Measurements from ENCODE around the gene DGKI. TPM values are rescaled to one million over a fixed set of nuclear protein-coding genes. Genes with fewer than 3 reads are reported as not detected.

DGKI gene
- polyA plus RNA-seq, 1 experiment = 1.4 TPM

DNA sequence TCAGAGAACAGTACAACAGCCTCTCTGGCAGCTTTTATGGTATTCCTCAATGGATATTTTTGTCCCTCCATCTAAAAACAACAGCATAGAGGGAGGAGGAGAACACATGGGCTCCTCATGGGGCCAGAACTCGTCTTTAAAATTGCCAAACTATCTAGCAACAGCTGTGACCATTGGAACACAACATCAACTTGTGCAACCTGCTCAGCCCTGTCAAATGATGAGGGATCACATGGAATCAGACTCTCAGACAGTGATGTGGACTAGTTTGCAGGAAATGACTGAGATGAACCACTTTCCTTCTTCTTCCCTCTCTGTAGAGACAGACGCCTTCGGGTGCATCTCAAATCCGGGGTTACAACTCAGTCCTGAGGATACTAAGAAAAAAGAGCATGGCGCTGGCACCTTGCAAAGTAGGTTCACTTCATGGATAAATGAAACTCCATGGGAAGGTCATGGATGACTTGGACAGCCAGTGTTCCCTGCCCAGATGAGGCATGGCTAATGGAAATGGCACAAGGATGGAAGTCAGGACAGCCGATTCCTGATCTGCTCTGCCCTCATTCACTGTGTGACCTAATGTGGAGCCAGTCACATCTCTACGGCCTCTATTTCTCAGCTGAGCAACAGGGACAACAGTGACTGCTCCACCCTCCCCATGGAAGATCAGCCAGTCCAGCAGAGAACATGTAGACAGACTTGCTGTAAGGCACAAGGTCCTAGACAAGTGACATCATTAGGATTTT, 24.6 kb upstream of the DGKI start:
- ChIA-PET POLR2A (no interaction called here), CTCF (interaction anchor here (0.8 to 1.5 kb wide), 2 partner anchors 132 to 215 kb away, joined by 4 read pairs; no protein-coding TSS in a partner anchor)
- TF ChIP-seq CTCF (IDR thresholded peaks at IDR 0.05; ENCODE audit: insufficient read depth, low read depth, low read length) = no peak
- H3K27me3 ChIP-seq (ENCODE audit: control insufficient read depth, insufficient read depth, low read length) = no peaks in the 10 kb centered on the region
- peak; percentile 28 for DNase-seq (ENCODE audit: low read depth)
- 0 out of 2 replicates have a peak, but pooled peaks cover 3% of the 10 kb centered on the region for H3K36me3 ChIP-seq (ENCODE audit: control insufficient read depth, insufficient read depth, low read length)
- H3K4me3 ChIP-seq (ENCODE audit: low read depth, low read length) = no peak overlapping the region

DNA sequence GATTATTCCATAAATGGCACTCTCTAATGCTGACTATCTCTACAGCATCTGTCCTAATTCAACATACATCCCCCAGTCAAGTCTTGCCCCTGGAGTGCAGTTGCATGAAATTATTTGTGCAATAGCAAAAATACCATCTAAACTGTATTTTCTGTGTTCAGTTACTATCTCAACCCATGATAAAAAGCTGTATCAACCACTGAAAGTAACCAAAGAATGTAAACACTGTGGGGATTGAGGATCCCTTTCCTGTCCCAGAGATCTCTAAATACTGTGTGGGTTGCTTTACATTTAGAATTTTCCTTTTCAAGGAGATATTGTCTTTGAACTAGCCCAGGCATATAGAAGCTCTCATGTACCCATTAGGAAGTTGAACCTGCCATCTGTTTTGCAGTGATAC, 23.9 kb upstream of the DGKI start:
- no peak overlapping the region for H3K4me3 ChIP-seq (ENCODE audit: low read depth, low read length)
- DNase-seq (ENCODE audit: low read depth) = no peak
- ChIA-PET POLR2A (no interaction called here), CTCF (interaction anchor here (0.8 to 1.5 kb wide), 3 partner anchors 9 to 215 kb away, joined by 3 to 4 read pairs (median 4); no protein-coding TSS in a partner anchor)
- H3K27me3 ChIP-seq (ENCODE audit: control insufficient read depth, insufficient read depth, low read length) = no peaks in the 10 kb centered on the region
- 0 out of 2 replicates have a peak, but pooled peaks cover 3% of the 10 kb centered on the region for H3K36me3 ChIP-seq (ENCODE audit: control insufficient read depth, insufficient read depth, low read length)
- TF ChIP-seq CTCF (IDR thresholded peaks at IDR 0.05; ENCODE audit: insufficient read depth, low read depth, low read length) = no peak

- ChIA-PET CTCF (interaction anchor here (1.2 to 1.5 kb wide), 2 partner anchors 9 to 134 kb away, joined by 3 to 4 read pairs; no protein-coding TSS in a partner anchor), POLR2A (no interaction called here)
- Histone ChIP-seq H3K27me3 (ENCODE audit: control insufficient read depth, insufficient read depth, low read length) (no peaks in the 10 kb centered on the region), H3K4me3 (ENCODE audit: low read depth, low read length) (no peak overlapping the region), H3K36me3 (ENCODE audit: control insufficient read depth, insufficient read depth, low read length) (0 out of 2 replicates have a peak, but pooled peaks cover 3% of the 10 kb centered on the region)
- no peak for TF ChIP-seq CTCF (IDR thresholded peaks at IDR 0.05; ENCODE audit: insufficient read depth, low read depth, low read length)
- no peak for DNase-seq (ENCODE audit: low read depth)
Observed at GRCh38 chr7:137870078-137870477, 23.3 kb upstream of the DGKI start.

GRCh38 chr7:137869260-137869659, 22.5 kb upstream of the DGKI start:
- no peaks in the 10 kb centered on the region for H3K27me3 ChIP-seq (ENCODE audit: control insufficient read depth, insufficient read depth, low read length)
- TF ChIP-seq CTCF (IDR thresholded peaks at IDR 0.05; ENCODE audit: insufficient read depth, low read depth, low read length) = no peak
- H3K36me3 ChIP-seq (ENCODE audit: control insufficient read depth, insufficient read depth, low read length) = peaks cover 3% of the 10 kb centered on the region; the same call in 1 of the 2 replicates
- ChIA-PET CTCF (no interaction called here), POLR2A (no interaction called here)
- no peak for DNase-seq (ENCODE audit: low read depth)
- H3K4me3 ChIP-seq (ENCODE audit: low read depth, low read length) = no peak overlapping the region

GRCh38 chr7:137867289-137867688, 20.5 kb upstream of the DGKI start:
- POLR2A ChIA-PET = no interaction called here
- CTCF ChIA-PET = interaction anchor here (1.0 to 2.0 kb wide), 2 partner anchors 24 to 211 kb away, joined by 3 to 6 read pairs; no protein-coding TSS in a partner anchor
- no peak for DNase-seq (ENCODE audit: low read depth)
- Histone ChIP-seq H3K27me3 (ENCODE audit: control insufficient read depth, insufficient read depth, low read length) (no peaks in the 10 kb centered on the region), H3K36me3 (ENCODE audit: control insufficient read depth, insufficient read depth, low read length) (peaks cover 5% of the 10 kb centered on the region), H3K4me3 (ENCODE audit: low read depth, low read length) (no peak overlapping the region)
- TF ChIP-seq CTCF (IDR thresholded peaks at IDR 0.05; ENCODE audit: insufficient read depth, low read depth, low read length) = no peak
